Small intestine (tissue), 7 donors: ENCODE data around the gene ASZ1. TPM values are rescaled to one million over a fixed set of nuclear protein-coding genes. Genes with fewer than 3 reads are reported as not detected.
"Not testable (repeated sequence)": the region's sequence is repeated elsewhere in the genome, so short reads cannot be mapped to it uniquely, and the experiment has no call there.

Source experiments
- DNase-seq, 2 donors: peaks; one replicate each; pipeline versions ENCODE4 v3.0.0 to v3.0.0-alpha.2; 2013
- FAIRE-seq: peaks from 2 replicates; lab custom pipeline; 2012; peaks lifted over from hg19 to GRCh38; lab: Jason Lieb, UNC
- H3K27ac ChIP-seq, 3 donors: one replicate each; pipeline ENCODE4 v1.5.1; 2013; ENCODE audit warnings: low read length in 2 of 3, mild to moderate bottlenecking in 2 of 3, control low read depth in 1 of 3, inconsistent platforms in 1 of 3, low read depth in 1 of 3, moderate library complexity in 1 of 3
- H3K27me3 ChIP-seq, 3 donors: one replicate each; pipeline ENCODE4 v1.6.1; 2013; ENCODE audit warnings: low read length in 3 of 3, inconsistent platforms in 1 of 3; ENCODE audit not compliant: control insufficient read depth in 3 of 3, insufficient read depth in 3 of 3
- H3K36me3 ChIP-seq, 3 donors: one replicate each; pipeline ENCODE4 v1.6.1; 2013; ENCODE audit warnings: low read length in 3 of 3, inconsistent platforms in 1 of 3, low read depth in 1 of 3, mild to moderate bottlenecking in 1 of 3, moderate library complexity in 1 of 3; ENCODE audit not compliant: control insufficient read depth in 3 of 3, insufficient read depth in 2 of 3
- H3K4me1 ChIP-seq, 3 donors: one replicate each; pipeline ENCODE4 v1.6.1; 2013; ENCODE audit warnings: low read length in 2 of 3, inconsistent platforms in 1 of 3, low read depth in 1 of 3, mild to moderate bottlenecking in 1 of 3, moderate library complexity in 1 of 3; ENCODE audit not compliant: control insufficient read depth in 3 of 3, insufficient read depth in 2 of 3
- H3K4me3 ChIP-seq, 3 donors: one replicate each; pipeline ENCODE4 v1.5.1; 2013; ENCODE audit warnings: low read length in 3 of 3, control low read depth in 1 of 3, inconsistent platforms in 1 of 3, low read depth in 1 of 3, mild to moderate bottlenecking in 1 of 3, moderate library complexity in 1 of 3
- H3K9me3 ChIP-seq, 2 donors: one replicate each; pipeline ENCODE4 v1.6.1; 2013; ENCODE audit warnings: low read depth in 1 of 2, low read length in 1 of 2; ENCODE audit not compliant: control insufficient read depth in 2 of 2, insufficient read depth in 1 of 2
- WGBS, 3 donors: extraction: QIAGEN DNeasy Blood & Tissue Kit; methylation state at CpG; one replicate each; pipeline ENCODE4 v1.1.7; 2013; 5-methylcytosine and 5-hydroxymethylcytosine counted together
- polyA plus RNA-seq, 4 donors: library from polyadenylated mRNA; stranded (reverse) in 3 of 4; unstranded in 1 of 4; fragments of 200-250 nt in 3 of 4; fragments of 120-200 nt in 1 of 4; gene quantifications; one replicate each; pipeline versions ENCODE4 v1.2.1 to v1.2.3, GENCODE V29; 2013
- donor health status: healthy with polysubstance abuse.
- donor health status: control.
- donor health status: control.
- donor health status: Bipolar disorder and iron deficiency.
- donor health status: healthy.

Gene ASZ1
- polyA plus RNA-seq, 4 donors = not detected

GRCh38 chr7:117448655-117449054 lies 21.4 kb upstream of the ASZ1 start:
- Histone ChIP-seq H3K4me3 (no peak overlapping the region), H3K9me3 (peaks cover 0 to 10% of the 10 kb centered on the region in 2 donors), H3K4me1 (no peaks in the 10 kb centered on the region), H3K27me3 (no peaks in the 10 kb centered on the region), H3K27ac (no peak overlapping the region), H3K36me3 (no peaks in the 10 kb centered on the region)
- DNase-seq (no peak), FAIRE-seq (no peak)
- 75 to 90% (median 82%) methylated on average over 2 of the region's 2 CpGs for WGBS, 3 donors

- Histone ChIP-seq H3K27me3 (no peaks in the 10 kb centered on the region), H3K27ac (no peak overlapping the region), H3K4me3 (no peak overlapping the region), H3K4me1 (no peaks in the 10 kb centered on the region), H3K9me3 (peaks cover 0 to 14% of the 10 kb centered on the region in 2 donors), H3K36me3 (no peaks in the 10 kb centered on the region)
- no peak for DNase-seq
- 67 to 83% (median 70%) methylated on average over 4 of the region's 4 CpGs for WGBS, 3 donors
- FAIRE-seq = no peak
Observed at GRCh38 chr7:117446220-117446815, 19.0 kb upstream of the ASZ1 start.

- no peaks in the 10 kb centered on the region for H3K4me1 ChIP-seq
- H3K27me3 ChIP-seq = no peaks in the 10 kb centered on the region
- H3K36me3 ChIP-seq = no peaks in the 10 kb centered on the region
- H3K4me3 ChIP-seq = no peak overlapping the region
- FAIRE-seq (no peak), DNase-seq (peak in 1 of 2 donors; percentile 9)
- no peak overlapping the region for H3K27ac ChIP-seq
- 83 to 85% (median 83%) methylated on average over 1 of the region's 1 CpG for WGBS, 3 donors
- peaks cover 0 to 16% of the 10 kb centered on the region in 2 donors for H3K9me3 ChIP-seq
Observed at GRCh38 chr7:117445206-117445605, 17.9 kb upstream of the ASZ1 start.

- FAIRE-seq (no peak), DNase-seq (no peak)
- Histone ChIP-seq H3K4me3 (no peak overlapping the region), H3K9me3 (peaks cover 0 to 16% of the 10 kb centered on the region in 2 donors), H3K27me3 (no peaks in the 10 kb centered on the region), H3K36me3 (no peaks in the 10 kb centered on the region), H3K27ac (no peak overlapping the region), H3K4me1 (no peaks in the 10 kb centered on the region)
- WGBS, 3 donors = 75 to 90% (median 84%) methylated on average over 1 of the region's 1 CpG
Observed at GRCh38 chr7:117444646-117445045, 17.4 kb upstream of the ASZ1 start.

- no peak overlapping the region for H3K27ac ChIP-seq
Observed at GRCh38 chr7:117435475-117436043, 8.3 kb upstream of the ASZ1 start.

GRCh38 chr7:117424090-117424829 lies 3.0 kb downstream of the ASZ1 start:
- Histone ChIP-seq H3K36me3 (no peaks in the 10 kb centered on the region), H3K4me3 (no peak overlapping the region), H3K27ac (no peak overlapping the region), H3K27me3 (no peaks in the 10 kb centered on the region), H3K4me1 (no peaks in the 10 kb centered on the region), H3K9me3 (peaks cover 0 to 8% of the 10 kb centered on the region in 2 donors)
- DNase-seq = no peak
- 79 to 87% (median 83%) methylated on average over 3 of the region's 3 CpGs for WGBS, 3 donors
- FAIRE-seq = no peak

More at GRCh38 chr7:117435475-117436043, 8.3 kb upstream of the ASZ1 start:
- no peaks in the 10 kb centered on the region for H3K36me3 ChIP-seq
- no peaks in the 10 kb centered on the region for H3K9me3 ChIP-seq
- no peak overlapping the region for H3K4me3 ChIP-seq
- peaks cover 0 to 3% (median 0%) of the 10 kb centered on the region in 3 donors for H3K4me1 ChIP-seq
- H3K27me3 ChIP-seq = no peaks in the 10 kb centered on the region
- 32 to 37% (median 34%) methylated on average over 2 of the region's 2 CpGs for WGBS, 3 donors
- DNase-seq (peak; percentile 15 to 22), FAIRE-seq (peak; percentile 33)

GRCh38 chr7:117414591-117414990 lies 12.7 kb downstream of the ASZ1 start:
- H3K27me3 ChIP-seq, H3K4me1 ChIP-seq, DNase-seq, H3K36me3 ChIP-seq, FAIRE-seq, H3K4me3 ChIP-seq, H3K9me3 ChIP-seq, H3K27ac ChIP-seq: not testable (repeated sequence)
- 90 to 93% (median 91%) methylated on average over 1 of the region's 1 CpG for WGBS, 3 donors

- no peaks in the 10 kb centered on the region for H3K9me3 ChIP-seq
- no peaks in the 10 kb centered on the region for H3K36me3 ChIP-seq
- no peaks in the 10 kb centered on the region for H3K27me3 ChIP-seq
- H3K27ac ChIP-seq = no peak overlapping the region
- no peak overlapping the region for H3K4me3 ChIP-seq
- DNase-seq = no peak
- 52 to 71% (median 70%) methylated on average over 3 of the region's 3 CpGs for WGBS, 3 donors
- no peaks in the 10 kb centered on the region for H3K4me1 ChIP-seq
- no peak for FAIRE-seq
Observed at GRCh38 chr7:117412946-117413559, 14.2 kb downstream of the ASZ1 start.
